ENCODE results near the gene YEATS2. TPM values are rescaled to one million over a fixed set of nuclear protein-coding genes. Genes with fewer than 3 reads are reported as not detected.

Gene YEATS2
- total and polyA plus RNA-seq, 2 experiments from 2014 or later, result 15.2 to 72.8 TPM

DNA sequence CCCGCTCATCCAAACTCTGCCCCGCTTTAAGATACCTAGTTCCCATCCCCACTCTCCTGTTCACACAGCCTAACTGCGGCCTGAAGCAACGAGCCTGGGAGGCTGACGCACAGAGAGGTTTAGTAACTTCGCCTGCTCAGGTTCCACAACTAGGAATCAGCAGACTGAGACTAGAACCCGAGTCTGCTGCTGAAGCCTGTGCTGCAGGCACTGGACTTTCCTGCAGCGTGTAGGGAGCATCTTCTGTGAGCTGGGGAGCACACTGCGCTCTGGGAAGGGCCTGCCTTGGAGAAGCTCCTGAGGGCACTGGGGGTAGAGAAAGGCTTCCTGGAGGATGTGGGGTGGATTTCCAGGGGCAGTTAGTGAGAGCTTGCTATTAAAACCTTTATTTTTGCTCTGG is 132.6 kb downstream of the YEATS2 start:
- H3K4me2 ChIP-seq, result no peak overlapping the region
- no peak overlapping the region for H3K4me3 ChIP-seq
- Mint-ChIP-seq H3K27me3 (ENCODE audit: insufficient read depth, low read depth, poor library complexity) (peaks cover 6% of the 10 kb centered on the region), H3K27ac (no peak overlapping the region), H3K4me3 (no peak overlapping the region), H3K4me1 (peaks cover 16% of the 10 kb centered on the region), H3K36me3 (ENCODE audit: low read depth) (peaks cover 37% of the 10 kb centered on the region), H3K9me3 (no peaks in the 10 kb centered on the region)
- DNase-seq (ENCODE audit: low spot score) (no peak), ATAC-seq (no peak)
- no peaks in the 10 kb centered on the region for H3K27me3 ChIP-seq (ENCODE audit: insufficient read depth)
- H2AFZ ChIP-seq, result no peak overlapping the region
- 0 out of 2 replicates have a peak, but pooled peaks cover 3% of the 10 kb centered on the region for H3K36me3 ChIP-seq (ENCODE audit: insufficient read depth)
- TF ChIP-seq, protein P1, sequence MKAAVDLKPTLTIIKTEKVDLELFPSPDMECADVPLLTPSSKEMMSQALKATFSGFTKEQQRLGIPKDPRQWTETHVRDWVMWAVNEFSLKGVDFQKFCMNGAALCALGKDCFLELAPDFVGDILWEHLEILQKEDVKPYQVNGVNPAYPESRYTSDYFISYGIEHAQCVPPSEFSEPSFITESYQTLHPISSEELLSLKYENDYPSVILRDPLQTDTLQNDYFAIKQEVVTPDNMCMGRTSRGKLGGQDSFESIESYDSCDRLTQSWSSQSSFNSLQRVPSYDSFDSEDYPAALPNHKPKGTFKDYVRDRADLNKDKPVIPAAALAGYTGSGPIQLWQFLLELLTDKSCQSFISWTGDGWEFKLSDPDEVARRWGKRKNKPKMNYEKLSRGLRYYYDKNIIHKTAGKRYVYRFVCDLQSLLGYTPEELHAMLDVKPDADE (IDR thresholded peaks at IDR 0.05), result no peak
- TF ChIP-seq EZH2phosphoT487 (IDR thresholded peaks at IDR 0.05; ENCODE audit: unreplicated experiment), result no peak
- TF ChIP-seq ZNF331 (CRISPR knock-in tag; IDR thresholded peaks at IDR 0.05; ENCODE audit: low read depth), result no peak
- TF ChIP-seq STAT1 (IDR thresholded peaks at IDR 0.05; ENCODE audit: unreplicated experiment), result no peak
- TF ChIP-seq EZH2 (IDR thresholded peaks at IDR 0.05; ENCODE audit: low read depth, unreplicated experiment), result no peak
- TF ChIP-seq ZNF114 (CRISPR knock-in tag; IDR thresholded peaks at IDR 0.05), result no peak
- no peak for TF ChIP-seq JUNB (IDR thresholded peaks at IDR 0.05; ENCODE audit: unreplicated experiment)
- no peak for TF ChIP-seq ZNF462 (CRISPR knock-in tag; IDR thresholded peaks at IDR 0.05)
- TF ChIP-seq, protein P2, sequence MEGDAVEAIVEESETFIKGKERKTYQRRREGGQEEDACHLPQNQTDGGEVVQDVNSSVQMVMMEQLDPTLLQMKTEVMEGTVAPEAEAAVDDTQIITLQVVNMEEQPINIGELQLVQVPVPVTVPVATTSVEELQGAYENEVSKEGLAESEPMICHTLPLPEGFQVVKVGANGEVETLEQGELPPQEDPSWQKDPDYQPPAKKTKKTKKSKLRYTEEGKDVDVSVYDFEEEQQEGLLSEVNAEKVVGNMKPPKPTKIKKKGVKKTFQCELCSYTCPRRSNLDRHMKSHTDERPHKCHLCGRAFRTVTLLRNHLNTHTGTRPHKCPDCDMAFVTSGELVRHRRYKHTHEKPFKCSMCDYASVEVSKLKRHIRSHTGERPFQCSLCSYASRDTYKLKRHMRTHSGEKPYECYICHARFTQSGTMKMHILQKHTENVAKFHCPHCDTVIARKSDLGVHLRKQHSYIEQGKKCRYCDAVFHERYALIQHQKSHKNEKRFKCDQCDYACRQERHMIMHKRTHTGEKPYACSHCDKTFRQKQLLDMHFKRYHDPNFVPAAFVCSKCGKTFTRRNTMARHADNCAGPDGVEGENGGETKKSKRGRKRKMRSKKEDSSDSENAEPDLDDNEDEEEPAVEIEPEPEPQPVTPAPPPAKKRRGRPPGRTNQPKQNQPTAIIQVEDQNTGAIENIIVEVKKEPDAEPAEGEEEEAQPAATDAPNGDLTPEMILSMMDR (conservative IDR thresholded peaks at IDR 0.05; ENCODE audit: low read depth in 2 of 2), result no peak
- no peak for TF ChIP-seq POLR2AphosphoS5 (IDR thresholded peaks at IDR 0.05; ENCODE audit: low read depth)
- no peak for TF ChIP-seq NANOG (IDR thresholded peaks at IDR 0.05; ENCODE audit: borderline replicate concordance)
- TF ChIP-seq CREB1 (CRISPR knock-in tag; IDR thresholded peaks at IDR 0.05; ENCODE audit: low read depth), result no peak
- TF ChIP-seq, protein P3, sequence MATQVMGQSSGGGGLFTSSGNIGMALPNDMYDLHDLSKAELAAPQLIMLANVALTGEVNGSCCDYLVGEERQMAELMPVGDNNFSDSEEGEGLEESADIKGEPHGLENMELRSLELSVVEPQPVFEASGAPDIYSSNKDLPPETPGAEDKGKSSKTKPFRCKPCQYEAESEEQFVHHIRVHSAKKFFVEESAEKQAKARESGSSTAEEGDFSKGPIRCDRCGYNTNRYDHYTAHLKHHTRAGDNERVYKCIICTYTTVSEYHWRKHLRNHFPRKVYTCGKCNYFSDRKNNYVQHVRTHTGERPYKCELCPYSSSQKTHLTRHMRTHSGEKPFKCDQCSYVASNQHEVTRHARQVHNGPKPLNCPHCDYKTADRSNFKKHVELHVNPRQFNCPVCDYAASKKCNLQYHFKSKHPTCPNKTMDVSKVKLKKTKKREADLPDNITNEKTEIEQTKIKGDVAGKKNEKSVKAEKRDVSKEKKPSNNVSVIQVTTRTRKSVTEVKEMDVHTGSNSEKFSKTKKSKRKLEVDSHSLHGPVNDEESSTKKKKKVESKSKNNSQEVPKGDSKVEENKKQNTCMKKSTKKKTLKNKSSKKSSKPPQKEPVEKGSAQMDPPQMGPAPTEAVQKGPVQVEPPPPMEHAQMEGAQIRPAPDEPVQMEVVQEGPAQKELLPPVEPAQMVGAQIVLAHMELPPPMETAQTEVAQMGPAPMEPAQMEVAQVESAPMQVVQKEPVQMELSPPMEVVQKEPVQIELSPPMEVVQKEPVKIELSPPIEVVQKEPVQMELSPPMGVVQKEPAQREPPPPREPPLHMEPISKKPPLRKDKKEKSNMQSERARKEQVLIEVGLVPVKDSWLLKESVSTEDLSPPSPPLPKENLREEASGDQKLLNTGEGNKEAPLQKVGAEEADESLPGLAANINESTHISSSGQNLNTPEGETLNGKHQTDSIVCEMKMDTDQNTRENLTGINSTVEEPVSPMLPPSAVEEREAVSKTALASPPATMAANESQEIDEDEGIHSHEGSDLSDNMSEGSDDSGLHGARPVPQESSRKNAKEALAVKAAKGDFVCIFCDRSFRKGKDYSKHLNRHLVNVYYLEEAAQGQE (IDR thresholded peaks at IDR 0.05; ENCODE audit: unreplicated experiment), result no peak
- H3K9me2 ChIP-seq (ENCODE audit: insufficient read depth), result no peaks in the 10 kb centered on the region
- H4K20me1 ChIP-seq (replicated peaks; ENCODE audit: insufficient read depth), result peaks cover 7% of the 10 kb centered on the region; the same call in 1 of the 2 replicates
- H3K4me1 ChIP-seq (ENCODE audit: insufficient read depth), result no peaks in the 10 kb centered on the region; the same call in 1 of the 2 replicates
- H3K79me2 ChIP-seq (replicated peaks; ENCODE audit: insufficient read depth), result no peaks in the 10 kb centered on the region
- peaks cover 15% of the 10 kb centered on the region for H3F3A ChIP-seq (replicated peaks; ENCODE audit: low read depth)
- no peak overlapping the region for H3K27ac ChIP-seq (ENCODE audit: low read depth)

Measured in GM23338 (cell line).